B cell (primary cell): ENCODE results near the gene CCDC97. TPM values are rescaled to one million over a fixed set of nuclear protein-coding genes. Genes with fewer than 3 reads are reported as not detected.

Experiments used
- ATAC-seq: fragments of 200-7000 bp; cut with Tn5 transposase; one replicate; pipeline ENCODE4 v1.10.0; 2021; ENCODE audit warnings: low read depth, mild to moderate bottlenecking, moderate number of reproducible peaks, moderate library complexity
- CTCF ChIA-PET: fragments of 350-600 bp; sonication (Branson Sonifier 250); formaldehyde crosslinking; loops from one replicate; lab custom pipeline; 2021; ENCODE audit warnings: antibody characterized with exemption, inconsistent platforms; lab: Charles Lee
- POLR2A ChIA-PET: fragments of 350-600 bp; sonication (Branson Sonifier 250); formaldehyde crosslinking; loops from one replicate; lab custom pipeline; 2021; ENCODE audit warnings: antibody characterized with exemption; lab: Charles Lee
- DNase-seq: peaks from one replicate; pipeline ENCODE4 v3.0.0; 2013
- H2AFZ ChIP-seq: 2 replicates; pipeline ENCODE4 v1.6.1; 2012; ENCODE audit warnings: mild to moderate bottlenecking, low read depth, low read length; ENCODE audit not compliant: insufficient read depth, poor library complexity, severe bottlenecking
- H3K27ac ChIP-seq, 2 donors: 1 replicate in 1 of 2; 2 replicates in 1 of 2; pipeline ENCODE4 v1.5.1; 2012 to 2013; ENCODE audit warnings: low read length in 2 of 2, mild to moderate bottlenecking in 2 of 2, moderate library complexity in 1 of 2
- H3K27me3 ChIP-seq, 4 experiments: fragments of 200-600 bp in 1 of 4; sonication (generic) in 1 of 4; replicated peaks in 1 of 4; 1 replicate in 2 of 4; 2 replicates in 2 of 4; pipeline versions ENCODE4 v1.6.1 to v1.7.0; 2013 to 2016; ENCODE audit warnings: low read length in 3 of 4, mild to moderate bottlenecking in 2 of 4, mixed read lengths in 1 of 4, moderate library complexity in 1 of 4; ENCODE audit not compliant: insufficient read depth in 4 of 4, control insufficient read depth in 3 of 4; ENCODE audit errors: control extremely low read depth in 1 of 4
- H3K36me3 ChIP-seq, 2 experiments: replicated peaks in 1 of 2; 1 replicate in 1 of 2; 2 replicates in 1 of 2; pipeline versions ENCODE4 v1.6.1 to v1.7.1; 2013; ENCODE audit warnings: low read length in 1 of 2; ENCODE audit not compliant: insufficient read depth in 2 of 2, control insufficient read depth in 1 of 2; ENCODE audit errors: control extremely low read depth in 1 of 2, extremely low read depth in 1 of 2
- H3K4me1 ChIP-seq, 2 donors: fragments of 200-600 bp in 1 of 2; sonication (generic) in 1 of 2; 1 replicate in 1 of 2; 2 replicates in 1 of 2; pipeline versions ENCODE4 v1.5.1 to v1.6.1; 2013 to 2017; ENCODE audit warnings: low read length in 2 of 2; ENCODE audit not compliant: control insufficient read depth in 2 of 2, insufficient read depth in 2 of 2
- H3K4me2 ChIP-seq: replicated peaks from 2 replicates; pipeline ENCODE3; 2012; ENCODE audit warnings: mild to moderate bottlenecking, low read depth, low read length; ENCODE audit not compliant: poor library complexity, severe bottlenecking
- H3K4me3 ChIP-seq, 5 experiments: fragments of 200-600 bp in 1 of 5; sonication (generic) in 1 of 5; 1 replicate in 3 of 5; 2 replicates in 2 of 5; pipeline versions ENCODE4 v1.5.1 to v1.7.0; 2011 to 2016; ENCODE audit warnings: low read length in 4 of 5, mild to moderate bottlenecking in 4 of 5, low read depth in 2 of 5, control low read depth in 1 of 5, moderate library complexity in 1 of 5; ENCODE audit not compliant: insufficient read depth in 1 of 5; ENCODE audit errors: control extremely low read depth in 1 of 5, extremely low read depth in 1 of 5
- H3K79me2 ChIP-seq: fragments of 200-600 bp; sonication (generic); one replicate; pipeline ENCODE4 v1.6.0; 2016; ENCODE audit warnings: low read length; ENCODE audit not compliant: control insufficient read depth, insufficient read depth
- H3K9ac ChIP-seq: fragments of 200-600 bp; sonication (generic); 2 replicates; pipeline ENCODE4 v1.6.1; 2017; ENCODE audit warnings: mild to moderate bottlenecking, low read length, moderate library complexity
- H3K9me3 ChIP-seq, 3 donors: one replicate each; pipeline versions ENCODE4 v1.6.1 to v1.7.1; 2013; ENCODE audit warnings: low read length in 2 of 3; ENCODE audit not compliant: control insufficient read depth in 2 of 3, insufficient read depth in 1 of 3; ENCODE audit errors: control extremely low read depth in 1 of 3
- H4K20me1 ChIP-seq: 2 replicates; pipeline ENCODE4 v1.6.0; 2012; ENCODE audit warnings: mild to moderate bottlenecking, low read length; ENCODE audit not compliant: insufficient read depth, control insufficient read depth, poor library complexity, severe bottlenecking
- H3K27ac Mint-ChIP-seq: one replicate; pipeline ENCODE4 v1.8.0; 2021; ENCODE audit warnings: mixed read lengths
- H3K27me3 Mint-ChIP-seq: one replicate; pipeline ENCODE4 v1.8.0; 2021; ENCODE audit warnings: mixed read lengths
- H3K4me1 Mint-ChIP-seq: one replicate; pipeline ENCODE4 v1.8.0; 2021; ENCODE audit warnings: mixed read lengths
- H3K4me3 Mint-ChIP-seq: one replicate; pipeline ENCODE4 v1.8.0; 2021; ENCODE audit warnings: mixed read lengths
- H3K9me3 Mint-ChIP-seq: one replicate; pipeline ENCODE4 v1.8.0; 2022; ENCODE audit warnings: mixed read lengths; ENCODE audit not compliant: insufficient read depth
- CTCF ChIP-seq: fragments of 200-600 bp; IDR thresholded peaks from one replicate; pipeline ENCODE4 v1.8.0; 2022; ENCODE audit warnings: antibody characterized with exemption, mild to moderate bottlenecking
- EZH2 ChIP-seq: IDR thresholded peaks from 2 replicates; pipeline ENCODE4 v1.6.1; 2012; ENCODE audit warnings: borderline replicate concordance, low read depth, mild to moderate bottlenecking, moderate library complexity, low read length; ENCODE audit not compliant: insufficient read depth, poor library complexity, severe bottlenecking
- WGBS: methylation state at CpG from one replicate; pipeline ENCODE4 v1.1.5; 2013; ENCODE audit warnings: missing lambda C conversion rate; ENCODE audit not compliant: insufficient coverage; 5-methylcytosine and 5-hydroxymethylcytosine counted together
- intact Hi-C: fragments of 100-400 bp; cut with micrococcal nuclease; formaldehyde crosslinking; loops from one replicate; pipeline ENCODE4 v1.10.0; 2022
- polyA plus RNA-seq: library from polyadenylated mRNA; depleted of rRNA; stranded (reverse); fragments of >200 nt; gene quantifications from 2 replicates; pipeline ENCODE4 v1.2.3, GENCODE V29; 2012
- total RNA-seq, 2 donors: library from RNA; stranded (reverse); fragments of 120-200 nt in 1 of 2; gene quantifications; 1 replicate in 1 of 2; 2 replicates in 1 of 2; pipeline versions ENCODE4 v1.2.3 to v1.2.4, GENCODE V29; 2013 to 2022

The CCDC97 gene
- total and polyA plus RNA-seq, 2 donors (not counting 1 experiment from before 2014, with no cell fraction given), result 16.3 to 68.3 TPM

- Histone ChIP-seq H2AFZ (peak overlapping the region; percentile 50), H3K36me3 (peaks cover 0 to 13% of the 10 kb centered on the region in 2 experiments), H3K27me3 (no peaks in the 10 kb centered on the region), H3K9ac (peak overlapping the region; percentile 88), H3K9me3 (no peaks in the 10 kb centered on the region), H3K4me1 (peaks cover 28 to 33% of the 10 kb centered on the region in 2 donors), H3K27ac (peak overlapping the region; percentile 79 to 91), H3K4me3 (peak overlapping the region; percentile 67 to 100 (median 92)), H4K20me1 (peaks cover 64% of the 10 kb centered on the region), H3K79me2 (peaks cover 59% of the 10 kb centered on the region), H3K4me2 (peak overlapping the region; percentile 95)
- peak overlapping the region; percentile 92 for H3K27ac Mint-ChIP-seq
- no peak for TF ChIP-seq CTCF
- TF ChIP-seq EZH2, result no peak
- ChIA-PET CTCF (interaction anchor here (0.6 to 7.6 kb wide), 19 partner anchors 11 to 378 kb away, joined by 3 to 130 read pairs (median 7); partner anchors contain the start of genes B9D2, CCDC97 and HNRNPUL1), POLR2A (interaction anchor here (0.6 to 5.0 kb wide), 16 partner anchors 10 to 225 kb away, joined by 3 to 69 read pairs (median 6); partner anchors contain the start of genes B9D2 and HNRNPUL1)
- no peaks in the 10 kb centered on the region for H3K9me3 Mint-ChIP-seq
- H3K27me3 Mint-ChIP-seq, result no peaks in the 10 kb centered on the region
- peak overlapping the region; percentile 93 for H3K4me3 Mint-ChIP-seq
- peaks cover 48% of the 10 kb centered on the region for H3K4me1 Mint-ChIP-seq
- DNase-seq (no peak), ATAC-seq (no peak)
- WGBS, result 0% methylated on average over 10 of the region's 12 CpGs
- intact Hi-C loops, result no loop called here
These were observed 42.3 kb downstream of the CCDC97 start for GRCh38 chr19:41352279-41352608.
